ENCODE data around the gene MCC.

MCC gene

GRCh38 chr5:113176196-113176595 is 312.1 kb downstream of the MCC start:
- peaks cover 41% of the 10 kb centered on the region for H3K4me1 Mint-ChIP-seq
- H3K4me3 Mint-ChIP-seq: no peak overlapping the region
- no peak for TF ChIP-seq CTCF (IDR thresholded peaks at IDR 0.05)
- H3K27ac Mint-ChIP-seq: peak overlapping the region; percentile 27
- H3K9me3 Mint-ChIP-seq: no peaks in the 10 kb centered on the region
- no peaks in the 10 kb centered on the region for H3K36me3 Mint-ChIP-seq (ENCODE audit: low read depth)
- no peak for DNase-seq
- H3K27me3 Mint-ChIP-seq (ENCODE audit: low read depth, poor library complexity): peaks cover 4% of the 10 kb centered on the region

GRCh38 chr5:113172231-113172826 is 315.9 kb downstream of the MCC start:
- Mint-ChIP-seq H3K4me3 (no peak overlapping the region), H3K36me3 (ENCODE audit: low read depth) (no peaks in the 10 kb centered on the region), H3K4me1 (peaks cover 35% of the 10 kb centered on the region), H3K27me3 (ENCODE audit: low read depth, poor library complexity) (peaks cover 4% of the 10 kb centered on the region), H3K9me3 (no peaks in the 10 kb centered on the region), H3K27ac (no peak overlapping the region)
- TF ChIP-seq CTCF (IDR thresholded peaks at IDR 0.05): no peak
- DNase-seq: no peak

DNA sequence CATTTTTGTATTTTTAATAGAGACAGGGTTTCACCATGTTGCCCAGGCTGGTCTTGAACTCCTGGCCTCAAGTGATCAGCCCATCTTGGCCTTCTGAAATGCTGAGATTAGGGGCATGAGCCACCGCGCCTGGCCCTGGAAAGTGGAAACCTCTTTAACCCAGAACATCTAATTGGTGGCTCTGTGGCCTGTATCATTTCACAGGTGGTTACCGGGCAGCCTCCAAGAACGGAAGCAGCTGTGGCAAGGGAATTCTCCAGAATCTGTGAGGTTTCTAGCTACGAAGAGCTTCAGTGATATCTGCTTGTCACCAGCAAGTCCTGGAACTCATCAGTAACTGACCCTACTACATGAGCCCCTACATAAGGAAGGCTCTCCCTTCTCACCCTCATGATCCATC is 316.7 kb downstream of the MCC start:
- no peaks in the 10 kb centered on the region for H3K9me3 Mint-ChIP-seq
- no peak for TF ChIP-seq CTCF (IDR thresholded peaks at IDR 0.05)
- H3K4me3 Mint-ChIP-seq: no peak overlapping the region
- H3K4me1 Mint-ChIP-seq: peaks cover 41% of the 10 kb centered on the region
- DNase-seq: no peak
- H3K27me3 Mint-ChIP-seq (ENCODE audit: low read depth, poor library complexity): peaks cover 4% of the 10 kb centered on the region
- H3K27ac Mint-ChIP-seq: no peak overlapping the region
- H3K36me3 Mint-ChIP-seq (ENCODE audit: low read depth): no peaks in the 10 kb centered on the region

- no peaks in the 10 kb centered on the region for H3K36me3 Mint-ChIP-seq (ENCODE audit: low read depth)
- peaks cover 49% of the 10 kb centered on the region for H3K4me1 Mint-ChIP-seq
- no peak for DNase-seq
- peaks cover 4% of the 10 kb centered on the region for H3K27me3 Mint-ChIP-seq (ENCODE audit: low read depth, poor library complexity)
- no peak overlapping the region for H3K4me3 Mint-ChIP-seq
- no peak for TF ChIP-seq CTCF (IDR thresholded peaks at IDR 0.05)
- no peak overlapping the region for H3K27ac Mint-ChIP-seq
- H3K9me3 Mint-ChIP-seq: no peaks in the 10 kb centered on the region
These were observed 317.5 kb downstream of the MCC start for GRCh38 chr5:113170707-113171106.

GRCh38 chr5:113169720-113170119 is 318.5 kb downstream of the MCC start:
- DNase-seq: no peak
- Mint-ChIP-seq H3K27me3 (ENCODE audit: low read depth, poor library complexity) (peaks cover under 1% of the 10 kb centered on the region), H3K4me3 (no peak overlapping the region), H3K4me1 (peaks cover 49% of the 10 kb centered on the region), H3K9me3 (no peaks in the 10 kb centered on the region), H3K27ac (no peak overlapping the region), H3K36me3 (ENCODE audit: low read depth) (no peaks in the 10 kb centered on the region)
- TF ChIP-seq CTCF (IDR thresholded peaks at IDR 0.05): no peak

DNA sequence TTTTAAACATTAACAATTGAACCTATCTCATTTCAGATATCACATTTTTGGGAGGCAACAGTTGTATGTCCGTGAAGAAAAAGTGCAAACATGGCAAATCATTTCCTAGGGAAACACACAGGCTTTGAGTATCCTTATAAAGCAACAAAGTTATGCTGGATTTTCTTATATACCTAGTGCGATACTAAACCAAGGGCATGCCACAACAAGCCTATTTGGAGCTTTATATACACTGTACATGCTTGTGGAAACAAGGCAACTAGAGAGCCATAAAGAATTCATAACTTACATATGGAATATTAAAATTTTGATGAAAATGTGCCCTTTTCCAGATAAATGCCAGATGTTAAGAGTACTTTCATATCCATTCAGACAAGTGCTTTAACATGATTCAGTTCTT is 320.3 kb downstream of the MCC start:
- Mint-ChIP-seq H3K27ac (no peak overlapping the region), H3K9me3 (no peaks in the 10 kb centered on the region), H3K4me1 (peaks cover 46% of the 10 kb centered on the region), H3K4me3 (no peak overlapping the region), H3K27me3 (ENCODE audit: low read depth, poor library complexity) (no peaks in the 10 kb centered on the region), H3K36me3 (ENCODE audit: low read depth) (no peaks in the 10 kb centered on the region)
- no peak for DNase-seq
- no peak for TF ChIP-seq CTCF (IDR thresholded peaks at IDR 0.05)
